Spleen (tissue), 3 donors: Measurements from ENCODE around the gene SUPT16H.

Experiments
- POLR2A ChIP-seq, 3 donors: fragments of 450-650 bp; IDR thresholded peaks; one replicate each; pipeline ENCODE4 v1.5.1; 2017; ENCODE audit warnings: antibody characterized with exemption in 3 of 3, mild to moderate bottlenecking in 1 of 3
- POLR2AphosphoS5 ChIP-seq, 3 donors: sonication (generic); formaldehyde crosslinking; IDR thresholded peaks; one replicate each; pipeline ENCODE4 v1.5.1; 2017; ENCODE audit warnings: antibody characterized with exemption in 3 of 3

GRCh38 chr14:21406213-21406612 is 22.4 kb upstream of the SUPT16H start:
- TF ChIP-seq POLR2AphosphoS5 (IDR thresholded peaks at IDR 0.05), result no peak
- no peak for TF ChIP-seq POLR2A (IDR thresholded peaks at IDR 0.05)
